Esophagus mucosa (tissue), 1 donor: Measurements from ENCODE around the gene PREX1. TPM values are rescaled to one million over a fixed set of nuclear protein-coding genes. Genes with fewer than 3 reads are reported as not detected.
A peak's percentile ranks its signal among the peaks of the same experiment; 100 is the strongest.

Source experiments
- ATAC-seq: fragments of 200-7000 bp; cut with Tn5 transposase; one replicate; pipeline ENCODE4 v1.9.1; 2020
- total RNA-seq: library from RNA; stranded (reverse); gene quantifications from one replicate; pipeline ENCODE4 v1.2.4, GENCODE V29; 2023
- donor health status: DM: yes; HTN: yes; CAD: no.

The PREX1 gene
- total RNA-seq, 1 donor from 2014 or later = 2.7 TPM

- no peak for ATAC-seq
Measured at GRCh38 chr20:48619126-48620101, 208.4 kb downstream of the PREX1 start.

DNA sequence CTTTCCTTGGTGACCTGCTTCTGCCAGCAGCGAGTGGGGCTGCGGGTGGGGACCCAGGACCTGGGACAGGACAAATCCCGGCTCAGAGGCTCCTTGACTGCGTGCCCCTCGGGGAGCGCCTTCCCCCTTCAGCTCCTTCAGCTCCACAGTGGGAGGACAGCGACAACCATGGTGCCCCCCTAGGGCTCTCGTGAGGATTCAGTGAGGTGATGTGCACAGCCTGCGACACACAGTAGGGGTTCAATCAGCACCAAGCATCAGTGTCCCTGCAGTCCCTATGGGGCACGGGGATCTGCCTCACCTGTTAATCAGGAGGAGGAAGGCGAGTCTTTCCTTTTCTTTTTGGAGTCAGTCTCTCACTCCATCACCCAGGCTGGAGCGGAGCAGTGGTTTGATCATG is 209.2 kb downstream of the PREX1 start:
- no peak for ATAC-seq

GRCh38 chr20:48618052-48618451 is 209.7 kb downstream of the PREX1 start:
- ATAC-seq = no peak

GRCh38 chr20:48617481-48617880 is 210.3 kb downstream of the PREX1 start:
- no peak for ATAC-seq

- ATAC-seq = no peak
Measured at GRCh38 chr20:48616481-48616880, 211.3 kb downstream of the PREX1 start.

GRCh38 chr20:48615871-48616270 is 211.9 kb downstream of the PREX1 start:
- ATAC-seq = no peak

DNA sequence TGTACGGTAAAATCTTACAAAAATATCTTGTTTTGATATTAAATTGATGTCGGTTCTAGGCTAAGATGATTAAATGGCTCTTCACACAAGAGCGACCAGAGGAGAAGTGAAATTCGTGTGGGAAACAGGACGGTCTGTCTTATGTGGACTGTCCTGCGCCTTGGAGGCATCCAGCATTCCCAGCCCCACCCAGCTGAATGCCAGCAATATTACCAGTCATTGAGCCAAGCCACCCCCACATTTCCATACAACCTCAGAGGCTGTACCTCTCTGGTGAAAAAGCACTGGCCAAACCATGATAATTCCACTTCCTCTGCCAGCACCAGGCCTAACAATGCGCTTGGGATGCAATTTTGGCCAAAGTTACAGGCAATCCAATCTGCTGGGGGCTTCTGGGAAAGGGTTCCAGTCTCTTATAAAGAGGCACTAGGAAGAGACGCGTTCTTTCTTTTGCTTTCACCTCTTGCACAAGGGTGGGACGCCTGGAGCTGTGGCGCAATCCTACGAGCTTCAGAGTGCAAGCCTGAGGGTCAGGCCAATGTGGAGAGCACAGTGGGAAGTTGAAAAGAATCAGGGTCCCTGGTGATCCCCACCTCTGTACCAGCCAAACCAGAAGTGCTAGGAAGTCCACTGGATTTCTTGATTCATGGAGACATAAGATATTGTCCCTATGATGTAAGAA is 213.1 kb downstream of the PREX1 start:
- ATAC-seq = no peak

DNA sequence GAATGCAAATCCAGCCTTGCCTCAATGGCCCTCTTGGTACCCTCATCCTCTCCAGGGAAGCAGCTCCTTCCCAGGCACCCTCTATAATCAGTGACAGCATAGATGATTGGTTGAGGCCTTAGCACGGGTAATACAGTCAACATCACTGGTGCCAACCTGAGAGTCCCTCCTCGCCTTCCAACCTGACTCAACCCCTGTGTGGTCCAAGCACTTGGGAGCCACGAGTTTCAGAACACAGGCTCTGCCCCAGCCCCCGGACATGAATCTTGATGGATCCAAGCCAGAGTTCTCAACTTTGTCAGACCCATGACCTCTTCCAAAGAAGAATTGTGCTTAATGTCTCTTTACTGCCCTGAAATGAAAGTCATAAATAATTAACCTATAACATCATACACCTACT is 213.9 kb downstream of the PREX1 start:
- ATAC-seq = no peak

GRCh38 chr20:48612335-48612734 is 215.5 kb downstream of the PREX1 start:
- no peak for ATAC-seq

GRCh38 chr20:48610996-48611395 is 216.8 kb downstream of the PREX1 start:
- ATAC-seq = no peak

DNA sequence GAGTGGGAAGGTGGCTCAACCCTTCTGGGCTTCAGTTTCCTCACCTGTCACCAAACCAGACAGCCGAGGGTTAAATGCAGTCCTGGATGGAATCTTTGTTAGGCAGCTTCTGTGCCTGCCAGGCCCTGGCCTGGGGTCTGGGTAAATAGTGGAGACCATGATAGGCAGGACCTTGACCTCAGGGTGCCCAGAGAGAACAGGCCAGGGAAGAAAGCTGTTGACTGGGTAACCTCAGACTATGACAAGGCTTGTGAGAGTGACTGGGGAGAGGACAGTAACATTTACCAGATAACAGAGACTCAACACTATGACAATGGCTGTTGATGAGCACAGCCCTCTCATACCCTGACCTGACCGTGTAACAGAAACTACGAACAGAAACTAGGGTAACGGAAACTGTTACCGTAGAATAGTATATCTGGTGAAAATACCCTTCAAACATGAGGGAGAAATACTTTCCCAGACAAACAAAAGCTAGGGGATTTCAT is 218.3 kb downstream of the PREX1 start:
- ATAC-seq = no peak

GRCh38 chr20:48608756-48609155 is 219.0 kb downstream of the PREX1 start:
- no peak for ATAC-seq

DNA sequence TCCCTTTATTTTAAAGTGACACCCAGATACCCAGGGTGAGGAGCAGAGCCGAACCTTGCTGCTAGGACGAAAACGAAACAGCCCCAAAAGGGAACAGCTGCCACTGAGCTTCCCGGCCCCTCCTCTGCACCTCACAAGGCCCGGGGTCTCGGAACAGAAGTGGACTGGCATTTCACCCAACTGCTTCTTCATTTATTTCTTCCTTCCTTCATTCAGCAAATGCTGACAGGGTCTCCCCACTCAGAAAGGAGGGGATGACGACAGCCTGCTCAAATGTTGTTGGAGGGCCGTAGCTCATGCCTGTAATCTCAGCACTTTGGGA is 220.3 kb downstream of the PREX1 start:
- no peak for ATAC-seq

GRCh38 chr20:48606841-48607543 is 220.8 kb downstream of the PREX1 start:
- peak; percentile 23 for ATAC-seq

- no peak for ATAC-seq
Measured at GRCh38 chr20:48606172-48606840, 221.5 kb downstream of the PREX1 start.

DNA sequence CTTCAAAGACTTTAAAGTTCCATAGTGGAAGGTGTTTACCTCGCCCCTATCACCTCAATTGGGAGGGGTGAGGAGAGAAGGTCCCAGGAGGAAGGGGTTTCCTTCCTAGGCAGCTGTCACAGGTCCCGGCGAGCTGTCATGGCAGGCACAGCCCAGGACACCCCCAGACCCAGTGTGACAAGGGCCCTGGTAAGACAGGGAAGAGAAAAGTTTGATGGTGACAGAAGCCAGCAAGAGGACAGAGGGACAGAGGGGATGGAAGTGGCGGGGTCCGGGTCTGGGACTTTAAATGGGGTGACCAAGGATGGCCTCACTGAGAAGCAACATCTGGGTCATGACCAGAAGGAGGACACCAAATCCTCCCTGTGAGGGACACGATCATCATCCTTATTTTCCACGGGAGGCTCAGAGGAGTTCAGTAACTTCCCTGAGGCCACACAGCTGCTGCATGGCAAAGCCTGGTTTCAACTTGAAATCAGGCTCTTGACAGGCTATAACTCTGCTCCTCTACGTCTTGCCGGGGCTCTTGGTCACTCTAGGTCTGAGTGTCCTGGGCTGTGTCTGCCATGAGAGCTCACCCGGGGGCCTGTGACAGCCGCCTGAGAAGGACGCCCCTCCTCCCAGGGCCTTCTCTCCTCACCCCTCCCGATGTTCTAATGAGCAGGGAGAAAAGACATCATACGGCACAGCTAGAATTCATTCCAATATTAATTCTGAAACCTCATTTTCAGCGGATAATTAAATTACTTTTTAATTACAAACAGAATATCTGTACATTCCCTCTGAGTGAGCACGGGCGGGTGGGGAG is 222.2 kb downstream of the PREX1 start:
- no peak for ATAC-seq

DNA sequence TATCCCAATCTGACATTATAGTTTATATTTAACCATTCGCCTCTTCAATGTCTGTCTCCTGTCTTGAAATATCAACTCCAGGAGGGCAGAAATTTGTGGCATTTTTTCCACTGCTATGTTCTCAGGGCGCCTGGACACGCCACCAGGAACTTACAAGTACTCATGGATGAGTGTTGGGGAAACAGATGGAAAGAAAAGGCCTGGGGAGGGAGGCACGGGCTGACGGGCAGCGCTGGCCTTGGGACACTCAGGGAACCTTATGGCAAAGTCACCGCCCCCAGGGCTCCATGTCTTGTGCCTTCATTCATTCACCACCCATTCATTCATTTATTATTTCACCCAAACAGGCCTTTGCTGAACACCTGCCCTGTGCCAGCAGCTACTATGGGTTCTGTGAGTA is 222.9 kb downstream of the PREX1 start:
- no peak for ATAC-seq

DNA sequence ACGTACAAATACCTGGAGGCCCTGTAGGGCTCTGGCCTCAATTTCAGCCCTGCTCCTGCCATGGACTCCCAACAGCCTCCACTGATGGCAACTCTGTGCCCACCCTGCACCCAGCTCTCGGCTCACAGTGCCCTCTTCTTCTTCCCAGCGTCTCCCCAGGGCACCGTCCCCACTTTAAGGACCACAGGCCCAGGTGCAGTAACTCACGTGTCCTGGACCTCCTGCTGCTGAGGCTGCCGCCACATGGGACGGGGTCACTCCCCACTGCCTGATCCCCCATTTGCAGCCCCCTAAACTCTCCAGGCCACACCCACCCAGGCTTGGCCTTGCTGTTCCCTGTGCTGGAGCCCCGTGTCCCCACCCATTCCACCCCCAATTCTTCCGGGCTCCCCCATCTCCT is 223.4 kb downstream of the PREX1 start:
- no peak for ATAC-seq

DNA sequence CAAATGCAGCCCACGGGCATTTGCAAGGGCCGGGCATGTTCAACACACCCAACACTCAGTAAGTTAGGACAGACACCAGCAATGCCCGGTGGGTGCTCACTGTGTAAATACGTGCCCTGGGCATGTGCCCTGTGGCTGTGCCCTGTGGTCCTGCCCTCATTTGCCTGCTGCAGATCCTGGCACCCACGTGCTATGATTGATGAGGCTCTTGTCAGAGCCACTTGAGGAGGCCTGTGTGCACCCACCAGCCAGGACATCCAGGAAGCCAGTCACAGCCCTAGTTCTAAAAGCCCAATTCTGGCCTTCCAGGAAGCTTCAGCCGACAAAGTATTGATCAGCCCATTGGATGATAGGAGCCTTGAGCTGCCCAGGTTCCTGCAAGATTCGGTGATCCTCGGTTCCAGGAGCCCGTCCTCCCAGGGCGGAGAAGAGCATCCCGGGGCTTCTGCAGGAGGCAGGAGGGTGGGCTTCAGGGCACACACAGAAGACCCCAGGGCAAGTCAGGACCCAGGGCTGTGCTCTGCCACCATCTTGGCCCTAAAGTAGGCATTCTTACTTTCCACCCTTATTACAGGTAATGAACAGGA is 223.9 kb downstream of the PREX1 start:
- ATAC-seq = no peak

DNA sequence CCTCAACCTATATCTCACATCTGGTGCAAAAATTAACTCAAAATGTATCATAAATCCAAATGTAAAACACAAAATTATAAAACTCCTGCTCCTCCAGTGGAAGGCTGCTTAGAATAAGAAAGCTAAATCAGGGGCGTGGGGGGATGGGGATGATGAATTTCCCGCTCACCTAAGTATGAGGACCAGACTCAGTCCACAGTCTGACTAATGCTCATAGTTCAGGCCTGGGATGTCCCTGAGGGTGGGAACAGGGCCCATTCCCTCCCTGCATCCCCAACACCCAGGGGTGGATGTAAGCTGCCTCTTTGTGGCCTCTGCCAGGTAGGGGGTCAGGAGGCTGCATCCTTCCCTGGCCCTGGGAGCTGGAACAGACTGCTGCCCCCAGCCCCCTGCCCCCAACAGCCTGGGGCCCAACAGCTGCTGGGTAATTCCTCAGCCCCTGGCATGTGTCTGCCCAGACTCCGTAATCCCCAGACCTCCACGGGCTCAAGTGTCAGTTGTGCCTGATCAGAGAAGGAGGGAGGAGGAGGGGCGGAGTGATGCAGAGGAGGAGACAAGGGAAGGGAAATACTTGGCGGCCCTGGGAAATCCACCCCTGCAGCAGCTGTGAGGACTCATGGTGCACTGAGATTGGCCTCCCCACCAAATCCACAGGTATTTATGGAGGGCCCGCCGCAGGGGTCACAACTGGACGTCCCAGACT is 224.5 kb downstream of the PREX1 start:
- ATAC-seq = no peak

DNA sequence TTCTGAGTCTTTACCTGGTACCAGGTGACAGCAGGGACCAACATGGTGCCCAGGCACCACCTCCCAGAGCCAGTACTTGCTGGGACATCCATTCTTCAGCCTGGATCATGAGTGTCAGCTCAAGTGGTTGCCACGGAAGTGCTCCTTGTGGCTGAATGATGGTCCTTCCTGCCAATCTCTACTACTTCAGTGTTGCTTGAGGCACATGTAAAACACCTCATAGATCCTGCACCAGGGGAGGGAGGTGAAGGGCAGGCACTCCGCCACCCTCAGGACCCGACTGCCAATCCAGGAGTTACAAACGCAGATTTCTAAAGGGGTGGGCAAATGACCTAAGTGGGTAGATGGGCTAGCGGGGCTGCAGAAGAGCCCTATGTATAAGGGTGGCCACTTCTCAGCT is 226.0 kb downstream of the PREX1 start:
- no peak for ATAC-seq
